Measurements from ENCODE around the gene RNF130. TPM values are rescaled to one million over a fixed set of nuclear protein-coding genes. Genes with fewer than 3 reads are reported as not detected.

The RNF130 gene
- total and polyA plus RNA-seq, 2 donors = 20.5 to 69.2 TPM

GRCh38 chr5:180116077-180116999 is 44.8 kb upstream of the RNF130 start:
- no peaks in the 10 kb centered on the region for H3K36me3 ChIP-seq (ENCODE audit: control insufficient read depth in 2 of 2, insufficient read depth in 2 of 2, low read length in 1 of 2)
- no peaks in the 10 kb centered on the region for H3K9me3 ChIP-seq (ENCODE audit: control insufficient read depth in 2 of 2, insufficient read depth in 1 of 2, low read length in 1 of 2)
- H3K27me3 ChIP-seq (ENCODE audit: control insufficient read depth in 2 of 2, insufficient read depth in 1 of 2, low read length in 1 of 2) = no peaks in the 10 kb centered on the region
- 89% methylated on average over 31 of the region's 31 CpGs for WGBS
- no peak overlapping the region for H3K4me3 ChIP-seq (ENCODE audit: low read length in 2 of 2)
- no peak for DNase-seq (ENCODE audit: low read depth in 6 of 9, low spot score in 9 of 9)
- H3K4me1 ChIP-seq (ENCODE audit: control insufficient read depth in 2 of 2, insufficient read depth in 2 of 2, low read length in 2 of 2) = no peaks in the 10 kb centered on the region
- no peak overlapping the region for H3K27ac ChIP-seq (ENCODE audit: low read depth in 1 of 2, low read length in 1 of 2)

GRCh38 chr5:180115326-180116076 is 43.9 kb upstream of the RNF130 start:
- 96% methylated on average over 14 of the region's 14 CpGs for WGBS
- Histone ChIP-seq H3K4me3 (ENCODE audit: low read length in 2 of 2) (no peak overlapping the region), H3K36me3 (ENCODE audit: control insufficient read depth in 2 of 2, insufficient read depth in 2 of 2, low read length in 1 of 2) (no peaks in the 10 kb centered on the region), H3K4me1 (ENCODE audit: control insufficient read depth in 2 of 2, insufficient read depth in 2 of 2, low read length in 2 of 2) (no peaks in the 10 kb centered on the region), H3K27me3 (ENCODE audit: control insufficient read depth in 2 of 2, insufficient read depth in 1 of 2, low read length in 1 of 2) (no peaks in the 10 kb centered on the region), H3K27ac (ENCODE audit: low read depth in 1 of 2, low read length in 1 of 2) (no peak overlapping the region), H3K9me3 (ENCODE audit: control insufficient read depth in 2 of 2, insufficient read depth in 1 of 2, low read length in 1 of 2) (no peaks in the 10 kb centered on the region)
- no peak for DNase-seq (ENCODE audit: low read depth in 6 of 9, low spot score in 9 of 9)

- Histone ChIP-seq H3K27me3 (ENCODE audit: control insufficient read depth in 2 of 2, insufficient read depth in 1 of 2, low read length in 1 of 2) (no peaks in the 10 kb centered on the region), H3K27ac (ENCODE audit: low read depth in 1 of 2, low read length in 1 of 2) (no peak overlapping the region), H3K4me1 (ENCODE audit: control insufficient read depth in 2 of 2, insufficient read depth in 2 of 2, low read length in 2 of 2) (no peaks in the 10 kb centered on the region), H3K9me3 (ENCODE audit: control insufficient read depth in 2 of 2, insufficient read depth in 1 of 2, low read length in 1 of 2) (no peaks in the 10 kb centered on the region), H3K36me3 (ENCODE audit: control insufficient read depth in 2 of 2, insufficient read depth in 2 of 2, low read length in 1 of 2) (no peaks in the 10 kb centered on the region), H3K4me3 (ENCODE audit: low read length in 2 of 2) (no peak overlapping the region)
- WGBS = 95% methylated on average over 23 of the region's 23 CpGs
- no peak for DNase-seq (ENCODE audit: low read depth in 6 of 9, low spot score in 9 of 9)
Observed at GRCh38 chr5:180114304-180115003, 42.9 kb upstream of the RNF130 start.

GRCh38 chr5:180113660-180114303 is 42.2 kb upstream of the RNF130 start:
- H3K9me3 ChIP-seq (ENCODE audit: control insufficient read depth in 2 of 2, insufficient read depth in 1 of 2, low read length in 1 of 2) = no peaks in the 10 kb centered on the region
- H3K4me3 ChIP-seq (ENCODE audit: low read length in 2 of 2) = no peak overlapping the region
- H3K36me3 ChIP-seq (ENCODE audit: control insufficient read depth in 2 of 2, insufficient read depth in 2 of 2, low read length in 1 of 2) = no peaks in the 10 kb centered on the region
- H3K27ac ChIP-seq (ENCODE audit: low read depth in 1 of 2, low read length in 1 of 2) = no peak overlapping the region
- 96% methylated on average over 23 of the region's 23 CpGs for WGBS
- no peaks in the 10 kb centered on the region for H3K4me1 ChIP-seq (ENCODE audit: control insufficient read depth in 2 of 2, insufficient read depth in 2 of 2, low read length in 2 of 2)
- no peak for DNase-seq (ENCODE audit: low read depth in 6 of 9, low spot score in 9 of 9)
- no peaks in the 10 kb centered on the region for H3K27me3 ChIP-seq (ENCODE audit: control insufficient read depth in 2 of 2, insufficient read depth in 1 of 2, low read length in 1 of 2)

- WGBS = 96% methylated on average over 15 of the region's 15 CpGs
- Histone ChIP-seq H3K4me3 (ENCODE audit: low read length in 2 of 2) (no peak overlapping the region), H3K27ac (ENCODE audit: low read depth in 1 of 2, low read length in 1 of 2) (no peak overlapping the region), H3K36me3 (ENCODE audit: control insufficient read depth in 2 of 2, insufficient read depth in 2 of 2, low read length in 1 of 2) (no peaks in the 10 kb centered on the region), H3K4me1 (ENCODE audit: control insufficient read depth in 2 of 2, insufficient read depth in 2 of 2, low read length in 2 of 2) (no peaks in the 10 kb centered on the region), H3K9me3 (ENCODE audit: control insufficient read depth in 2 of 2, insufficient read depth in 1 of 2, low read length in 1 of 2) (no peaks in the 10 kb centered on the region), H3K27me3 (ENCODE audit: control insufficient read depth in 2 of 2, insufficient read depth in 1 of 2, low read length in 1 of 2) (no peaks in the 10 kb centered on the region)
- DNase-seq (ENCODE audit: low read depth in 6 of 9, low spot score in 9 of 9) = no peak
Observed at GRCh38 chr5:180112181-180112861, 40.8 kb upstream of the RNF130 start.

- Histone ChIP-seq H3K27me3 (ENCODE audit: control insufficient read depth in 2 of 2, insufficient read depth in 1 of 2, low read length in 1 of 2) (no peaks in the 10 kb centered on the region), H3K36me3 (ENCODE audit: control insufficient read depth in 2 of 2, insufficient read depth in 2 of 2, low read length in 1 of 2) (no peaks in the 10 kb centered on the region), H3K27ac (ENCODE audit: low read depth in 1 of 2, low read length in 1 of 2) (no peak overlapping the region), H3K4me1 (ENCODE audit: control insufficient read depth in 2 of 2, insufficient read depth in 2 of 2, low read length in 2 of 2) (no peaks in the 10 kb centered on the region), H3K4me3 (ENCODE audit: low read length in 2 of 2) (no peak overlapping the region), H3K9me3 (ENCODE audit: control insufficient read depth in 2 of 2, insufficient read depth in 1 of 2, low read length in 1 of 2) (no peaks in the 10 kb centered on the region)
- 97% methylated on average over 7 of the region's 7 CpGs for WGBS
- no peak for DNase-seq (ENCODE audit: low read depth in 6 of 9, low spot score in 9 of 9)
Observed at GRCh38 chr5:180111273-180112002, 39.9 kb upstream of the RNF130 start.

DNA sequence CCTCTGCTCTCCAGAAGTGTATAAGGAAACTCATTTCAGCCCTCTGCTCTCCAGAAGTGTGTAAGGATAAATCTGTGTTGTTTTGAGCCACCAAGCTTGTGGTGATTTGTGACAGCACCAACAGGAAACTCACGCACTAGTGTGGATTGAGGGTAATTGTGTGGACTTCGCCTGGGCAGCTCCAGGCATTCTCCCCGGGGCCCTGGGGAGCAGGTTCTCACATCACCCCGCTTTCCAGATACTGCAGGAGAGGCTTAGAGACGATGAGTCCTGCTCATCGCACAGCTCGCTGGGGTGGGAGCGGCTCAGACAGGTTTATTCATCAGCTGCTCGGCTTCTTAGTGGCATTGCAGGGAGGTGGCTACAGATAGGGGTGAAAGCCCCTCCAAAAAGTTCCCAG is 38.4 kb upstream of the RNF130 start:
- Histone ChIP-seq H3K4me1 (ENCODE audit: control insufficient read depth in 2 of 2, insufficient read depth in 2 of 2, low read length in 2 of 2) (no peaks in the 10 kb centered on the region), H3K4me3 (ENCODE audit: low read length in 2 of 2) (no peak overlapping the region), H3K27me3 (ENCODE audit: control insufficient read depth in 2 of 2, insufficient read depth in 1 of 2, low read length in 1 of 2) (no peaks in the 10 kb centered on the region), H3K9me3 (ENCODE audit: control insufficient read depth in 2 of 2, insufficient read depth in 1 of 2, low read length in 1 of 2) (no peaks in the 10 kb centered on the region), H3K27ac (ENCODE audit: low read depth in 1 of 2, low read length in 1 of 2) (no peak overlapping the region), H3K36me3 (ENCODE audit: control insufficient read depth in 2 of 2, insufficient read depth in 2 of 2, low read length in 1 of 2) (no peaks in the 10 kb centered on the region)
- WGBS = 89% methylated on average over 9 of the region's 9 CpGs
- no peak for DNase-seq (ENCODE audit: low read depth in 6 of 9, low spot score in 9 of 9)

- 97% methylated on average over 1 of the region's 1 CpG for WGBS
- Histone ChIP-seq H3K4me3 (ENCODE audit: low read length in 2 of 2) (no peak overlapping the region), H3K4me1 (ENCODE audit: control insufficient read depth in 2 of 2, insufficient read depth in 2 of 2, low read length in 2 of 2) (no peaks in the 10 kb centered on the region), H3K9me3 (ENCODE audit: control insufficient read depth in 2 of 2, insufficient read depth in 1 of 2, low read length in 1 of 2) (no peaks in the 10 kb centered on the region), H3K27me3 (ENCODE audit: control insufficient read depth in 2 of 2, insufficient read depth in 1 of 2, low read length in 1 of 2) (no peaks in the 10 kb centered on the region), H3K36me3 (ENCODE audit: control insufficient read depth in 2 of 2, insufficient read depth in 2 of 2, low read length in 1 of 2) (no peaks in the 10 kb centered on the region), H3K27ac (ENCODE audit: low read depth in 1 of 2, low read length in 1 of 2) (no peak overlapping the region)
- DNase-seq (ENCODE audit: low read depth in 6 of 9, low spot score in 9 of 9) = no peak
Observed at GRCh38 chr5:180107005-180107404, 35.4 kb upstream of the RNF130 start.
